Measurements from ENCODE around the gene C1QTNF3. TPM values are rescaled to one million over a fixed set of nuclear protein-coding genes. Genes with fewer than 3 reads are reported as not detected.

C1QTNF3 gene
- total RNA-seq, 3 donors from 2014 or later (not counting 1 experiment from before 2014, with no cell fraction given), result 10.5 to 11.4 (median 11.3) TPM

GRCh38 chr5:34002629-34003328 is 40.2 kb downstream of the C1QTNF3 start:
- no peak for ATAC-seq

GRCh38 chr5:34001241-34001841 is 41.7 kb downstream of the C1QTNF3 start:
- intact Hi-C loops (cut with micrococcal nuclease), result no loop called here
- no peak overlapping the region for H3K4me3 Mint-ChIP-seq
- Histone ChIP-seq H3K27ac (ENCODE audit: low read length) (no peak overlapping the region), H3K36me3 (ENCODE audit: control insufficient read depth, insufficient read depth, low read length) (peaks cover 27% of the 10 kb centered on the region), H3K4me1 (ENCODE audit: control insufficient read depth, insufficient read depth, low read length) (no peaks in the 10 kb centered on the region), H3K9me3 (ENCODE audit: control insufficient read depth, insufficient read depth, low read length) (no peaks in the 10 kb centered on the region), H3K4me3 (ENCODE audit: low read length) (no peak overlapping the region), H3K27me3 (ENCODE audit: control insufficient read depth, insufficient read depth, low read length) (no peaks in the 10 kb centered on the region)
- H3K4me1 Mint-ChIP-seq, result peaks cover 8 to 10% of the 10 kb centered on the region in 2 donors
- 94% methylated on average over 10 of the region's 10 CpGs for WGBS (ENCODE audit: insufficient coverage)
- no peak for TF ChIP-seq CTCF (IDR thresholded peaks at IDR 0.05)
- no peak for DNase-seq
- no peaks in the 10 kb centered on the region for H3K27me3 Mint-ChIP-seq (ENCODE audit: low read depth in 2 of 2)
- no peak for ATAC-seq
- H3K27ac Mint-ChIP-seq, result no peak overlapping the region
- H3K36me3 Mint-ChIP-seq, result peaks cover 12% of the 10 kb centered on the region
- no peaks in the 10 kb centered on the region for H3K9me3 Mint-ChIP-seq

More at GRCh38 chr5:34002629-34003328, 40.2 kb downstream of the C1QTNF3 start:
- TF ChIP-seq CTCF (IDR thresholded peaks at IDR 0.05), result no peak
- no peak overlapping the region for H3K4me3 Mint-ChIP-seq
- no peak overlapping the region for H3K4me3 ChIP-seq (ENCODE audit: low read length)
- no peaks in the 10 kb centered on the region for H3K27me3 ChIP-seq (ENCODE audit: control insufficient read depth, insufficient read depth, low read length)
- intact Hi-C loops (cut with micrococcal nuclease), result no loop called here
- WGBS (ENCODE audit: insufficient coverage), result 98% methylated on average over 10 of the region's 10 CpGs
- no peak overlapping the region for H3K27ac ChIP-seq (ENCODE audit: low read length)
- H3K9me3 ChIP-seq (ENCODE audit: control insufficient read depth, insufficient read depth, low read length), result no peaks in the 10 kb centered on the region
- peaks cover 14 to 15% of the 10 kb centered on the region in 2 donors for H3K4me1 Mint-ChIP-seq
- H3K27ac Mint-ChIP-seq, result no peak overlapping the region
- H3K9me3 Mint-ChIP-seq, result no peaks in the 10 kb centered on the region
- DNase-seq, result no peak
- H3K36me3 ChIP-seq (ENCODE audit: control insufficient read depth, insufficient read depth, low read length), result peaks cover 26% of the 10 kb centered on the region
- H3K27me3 Mint-ChIP-seq (ENCODE audit: low read depth in 2 of 2), result no peaks in the 10 kb centered on the region
- peaks cover 9% of the 10 kb centered on the region for H3K4me1 ChIP-seq (ENCODE audit: control insufficient read depth, insufficient read depth, low read length)
- H3K36me3 Mint-ChIP-seq, result peaks cover 12% of the 10 kb centered on the region

- H3K4me1 ChIP-seq (ENCODE audit: control insufficient read depth, insufficient read depth, low read length), result no peaks in the 10 kb centered on the region
- no peak for TF ChIP-seq CTCF (IDR thresholded peaks at IDR 0.05)
- no peaks in the 10 kb centered on the region for H3K27me3 ChIP-seq (ENCODE audit: control insufficient read depth, insufficient read depth, low read length)
- H3K27ac Mint-ChIP-seq, result no peak overlapping the region
- H3K36me3 ChIP-seq (ENCODE audit: control insufficient read depth, insufficient read depth, low read length), result peaks cover 25% of the 10 kb centered on the region
- no peak overlapping the region for H3K27ac ChIP-seq (ENCODE audit: low read length)
- intact Hi-C loops (cut with micrococcal nuclease), result no loop called here
- H3K9me3 Mint-ChIP-seq, result no peaks in the 10 kb centered on the region
- H3K4me3 Mint-ChIP-seq, result no peak overlapping the region
- H3K27me3 Mint-ChIP-seq (ENCODE audit: low read depth in 2 of 2), result no peaks in the 10 kb centered on the region
- peaks cover 5% of the 10 kb centered on the region in 2 donors for H3K4me1 Mint-ChIP-seq
- WGBS (ENCODE audit: insufficient coverage), result 97% methylated on average over 4 of the region's 4 CpGs
- no peak overlapping the region for H3K4me3 ChIP-seq (ENCODE audit: low read length)
- ATAC-seq, result no peak
- no peaks in the 10 kb centered on the region for H3K9me3 ChIP-seq (ENCODE audit: control insufficient read depth, insufficient read depth, low read length)
- H3K36me3 Mint-ChIP-seq, result peaks cover 12% of the 10 kb centered on the region
- no peak for DNase-seq
Observed at GRCh38 chr5:33999978-34000377, 43.0 kb downstream of the C1QTNF3 start.

Data from natural killer cell (primary cell).